GM12878 (cell line): ENCODE data around the gene IGF2R. TPM values are rescaled to one million over a fixed set of nuclear protein-coding genes. Genes with fewer than 3 reads are reported as not detected.

Experiments
- ATAC-seq: fragments of 200-7000 bp; cut with Tn5 transposase; 3 replicates; pipeline ENCODE4 v1.9.1; 2020; ENCODE audit warnings: mild to moderate bottlenecking, moderate library complexity
- BruUV-seq: library from RNA; stranded (reverse); fragments of 400-500 nt; replicated peaks from 2 replicates; lab custom pipeline; 2021; lab: Mats Ljungman, UMichigan
- CTCF ChIA-PET: fragments of 300-600 bp; sonication (Branson Sonifier 250); formaldehyde crosslinking; extraction: SDS; loops from one replicate; lab custom pipeline; 2021; ENCODE audit warnings: inconsistent platforms; lab: Yijun Ruan, JAX
- POLR2A ChIA-PET: fragments of 350-600 bp; formaldehyde crosslinking; extraction: SDS; loops from one replicate; lab custom pipeline; 2021; ENCODE audit warnings: inconsistent platforms; lab: Charles Lee
- RAD21 ChIA-PET: fragments of 300-600 bp; sonication (Branson Sonifier 250); formaldehyde crosslinking; loops from one replicate; lab custom pipeline; 2023; ENCODE audit warnings: antibody characterized with exemption; ENCODE audit not compliant: unreplicated experiment; lab: Charles Lee
- SMC1A ChIA-PET: fragments of 300-600 bp; sonication (Branson Sonifier 250); formaldehyde crosslinking; loops from one replicate; lab custom pipeline; 2023; ENCODE audit not compliant: unreplicated experiment, uncharacterized antibody; lab: Charles Lee
- DNase-seq: peaks from one replicate; pipeline ENCODE4 v3.0.0-alpha.2; 2011; ENCODE audit warnings: low read depth, low spot score
- FAIRE-seq: peaks from 3 replicates; lab custom pipeline; 2011; peaks lifted over from hg19 to GRCh38; lab: Jason Lieb, UNC
- H2AFZ ChIP-seq: 2 replicates; pipeline ENCODE4 v1.6.0; 2011; ENCODE audit warnings: low read depth, low read length, control low read depth; ENCODE audit not compliant: control insufficient read depth
- H3K27ac ChIP-seq: 2 replicates; pipeline ENCODE4 v1.5.1; 2011; ENCODE audit warnings: control low read depth; ENCODE audit not compliant: control insufficient read depth, insufficient read depth
- H3K27me3 ChIP-seq, 2 experiments: replicated peaks in 1 of 2; 2 replicates each; pipeline versions ENCODE4 v1.6.0 to v1.6.1; 2011; ENCODE audit warnings: low read length in 1 of 2; ENCODE audit not compliant: control insufficient read depth in 2 of 2, insufficient read depth in 2 of 2
- H3K36me3 ChIP-seq, 2 experiments: 2 replicates each; pipeline ENCODE4 v1.5.1; 2011; ENCODE audit warnings: low read length in 1 of 2; ENCODE audit not compliant: control insufficient read depth in 2 of 2, insufficient read depth in 2 of 2
- H3K4me1 ChIP-seq: 2 replicates; pipeline ENCODE4 v1.6.1; 2011; ENCODE audit warnings: mild to moderate bottlenecking, low read length, moderate library complexity, mixed read lengths; ENCODE audit not compliant: control insufficient read depth, insufficient read depth
- H3K4me2 ChIP-seq: 2 replicates; pipeline ENCODE4 v1.6.0; 2011; ENCODE audit warnings: control low read depth; ENCODE audit not compliant: control insufficient read depth, insufficient read depth
- H3K4me3 ChIP-seq: fragments of 200-600 bp; sonication (generic); 2 replicates; pipeline ENCODE4 v1.5.1; 2016
- H3K79me2 ChIP-seq: 2 replicates; pipeline ENCODE4 v1.6.0; 2011; ENCODE audit warnings: low read length; ENCODE audit not compliant: control insufficient read depth, insufficient read depth
- H3K9ac ChIP-seq: 2 replicates; pipeline ENCODE4 v1.8.0; 2011; ENCODE audit warnings: low read length, control low read depth, mixed read lengths; ENCODE audit not compliant: control insufficient read depth, insufficient read depth
- H3K9me3 ChIP-seq: replicated peaks from 3 replicates; pipeline ENCODE4 v1.5.1; 2011; ENCODE audit warnings: mild to moderate bottlenecking, low read length; ENCODE audit not compliant: control insufficient read depth, insufficient read depth
- H4K20me1 ChIP-seq: 2 replicates; pipeline ENCODE4 v1.6.0; 2011; ENCODE audit not compliant: control insufficient read depth, insufficient read depth
- BRCA1 ChIP-seq: IDR thresholded peaks from 2 replicates; pipeline ENCODE4 v1.6.1; 2011; ENCODE audit warnings: low read depth, low read length, improper control_type of control experiment
- CHD1 ChIP-seq: IDR thresholded peaks from 2 replicates; pipeline ENCODE4 v1.6.1; 2012; ENCODE audit warnings: low read depth, low read length, improper control_type of control experiment
- ESRRA ChIP-seq: IDR thresholded peaks from 2 replicates; pipeline ENCODE4 v1.6.1; 2012; ENCODE audit warnings: mild to moderate bottlenecking, low read length, improper control_type of control experiment
- GATAD2B ChIP-seq: fragments of 450-650 bp; conservative IDR thresholded peaks from 2 replicates; pipeline ENCODE4 v1.6.1; 2017; ENCODE audit warnings: low read depth, mild to moderate bottlenecking, moderate library complexity
- HDAC2 ChIP-seq: fragments of 200-600 bp; sonication (generic); IDR thresholded peaks from 2 replicates; pipeline ENCODE4 v1.6.1; 2017
- KAT2A ChIP-seq: conservative IDR thresholded peaks from 2 replicates; pipeline ENCODE4 v1.6.1; 2011; ENCODE audit warnings: low read depth, low read length; ENCODE audit not compliant: control insufficient read depth
- KLF5 ChIP-seq: fragments of 450-650 bp; IDR thresholded peaks from 2 replicates; pipeline ENCODE4 v1.6.1; 2014; ENCODE audit warnings: mild to moderate bottlenecking; ENCODE audit not compliant: partially characterized antibody
- MTA2 ChIP-seq: fragments of 450-650 bp; IDR thresholded peaks from 2 replicates; pipeline ENCODE4 v1.6.1; 2016; ENCODE audit warnings: low read depth, mild to moderate bottlenecking, moderate library complexity
- MXI1 ChIP-seq: fragments of 150-350 bp; IDR thresholded peaks from 2 replicates; pipeline ENCODE4 v1.6.1; 2011; ENCODE audit warnings: low read depth, mild to moderate bottlenecking, inconsistent platforms, low read length, improper control_type of control experiment
- RAD21 ChIP-seq: IDR thresholded peaks from 2 replicates; pipeline ENCODE4 v1.6.1; 2011; ENCODE audit warnings: mild to moderate bottlenecking, low read depth, low read length, moderate library complexity; ENCODE audit not compliant: insufficient read depth
- ZNF384 ChIP-seq: IDR thresholded peaks from 2 replicates; pipeline ENCODE4 v1.6.1; 2012; ENCODE audit warnings: low read depth, mild to moderate bottlenecking, low read length, improper control_type of control experiment, borderline replicate concordance
- WGBS: methylation state at CpG from one replicate; pipeline ENCODE4 v1.1.6; 2016; ENCODE audit warnings: low lambda C conversion rate; ENCODE audit not compliant: insufficient replicate concordance, insufficient coverage; ENCODE audit errors: missing lambda C conversion rate; 5-methylcytosine and 5-hydroxymethylcytosine counted together
- in situ Hi-C: fragments of 300-500 bp; cut with MboI; formaldehyde crosslinking; loops from 9 replicates; pipeline ENCODE4 v1.14.3; 2018; ENCODE audit warnings: mixed read lengths
- intact Hi-C: fragments of 100-400 bp; cut with micrococcal nuclease; formaldehyde crosslinking; loops from one replicate; pipeline ENCODE4 v1.14.2; 2022; ENCODE audit not compliant: unreplicated experiment
- polyA plus RNA-seq, 11 experiments: library from polyadenylated mRNA; depleted of rRNA in 4 of 11; unstranded in 6 of 11; stranded (reverse) in 5 of 11; fragments of >200 nt; fragmentation: Nextera tagmentation in 4 of 11; fragmentation: Illumina TruSeq in 1 of 11; extraction: Ambion mirVana in 4 of 11; extraction: Trizol in 1 of 11; gene quantifications; 1 replicate in 1 of 11; 2 replicates in 10 of 11; pipeline versions ENCODE4 v1.2.1 to v1.2.3, GENCODE V29; 2011 to 2016; ENCODE audit warnings: inconsistent platforms in 2 of 11, missing spikeins in 2 of 11, low read depth in 1 of 11
- total RNA-seq, 4 experiments: library from RNA; depleted of rRNA in 3 of 4; stranded (reverse); fragments of >200 nt in 3 of 4; fragmentation: Illumina TruSeq in 1 of 4; extraction: Trizol in 1 of 4; gene quantifications; 2 replicates each; pipeline versions ENCODE4 v1.2.1 to v1.2.3, GENCODE V29; 2013 to 2021
- TF ChIP-seq, protein P1 (sequence below): IDR thresholded peaks from 2 replicates; pipeline ENCODE4 v1.6.1; 2012; ENCODE audit warnings: improper control_type of control experiment, low read depth, low read length; ENCODE audit not compliant: insufficient replicate concordance

Gene IGF2R
- total and polyA plus RNA-seq, 10 of the 15 experiments (the other 5 are each of a cell fraction or from before 2014, with no cell fraction given) = 1.00 to 40.1 (median 16.8) TPM

DNA sequence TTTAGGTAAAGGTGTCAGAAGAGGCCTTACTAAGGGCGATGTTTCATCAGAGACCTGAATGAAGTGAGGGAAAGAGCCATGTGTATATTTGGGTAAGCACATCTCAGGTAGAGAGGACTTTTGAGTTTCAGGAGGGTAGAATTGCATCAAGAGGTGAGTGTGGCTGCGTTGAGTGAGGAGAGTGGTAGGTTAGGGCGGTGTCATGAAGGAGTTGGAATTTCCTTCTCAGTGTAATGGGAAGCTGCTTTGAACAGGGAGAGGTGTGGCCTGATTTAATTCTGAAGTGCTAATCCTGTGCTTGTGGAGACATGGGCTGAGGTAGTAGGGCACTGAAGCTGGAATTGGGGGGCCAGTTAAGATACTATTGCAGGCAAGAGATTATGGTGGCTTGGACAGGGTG, 53.9 kb downstream of the IGF2R start (continued):
- TF ChIP-seq ZNF384 (no peak), CHD1 (no peak), RAD21 (no peak), ESRRA (no peak), BRCA1 (no peak)

- no peak overlapping the region for H2AFZ ChIP-seq
- in situ Hi-C loops (no loop called here), intact Hi-C loops (no loop called here)
- no peak overlapping the region for H3K27ac ChIP-seq
- DNase-seq = no peak
- WGBS = 93% methylated on average over 8 of the region's 8 CpGs
- CTCF ChIA-PET = interaction anchor here (1.2 kb wide), 1 partner anchor 14 kb away, joined by 4 read pairs; no protein-coding TSS in a partner anchor
- no peaks in the 10 kb centered on the region for H4K20me1 ChIP-seq
- no peak for ATAC-seq
- RAD21 ChIA-PET = no interaction called here
- H3K27me3 ChIP-seq = no peaks in the 10 kb centered on the region
- BruUV-seq = no TSS peak
- no peaks in the 10 kb centered on the region for H3K79me2 ChIP-seq
- H3K4me3 ChIP-seq = no peak overlapping the region
- no peaks in the 10 kb centered on the region for H3K4me1 ChIP-seq
- TF ChIP-seq KLF5 = no peak
- no peak for TF ChIP-seq KAT2A
- TF ChIP-seq HDAC2 = no peak
- TF ChIP-seq, protein P1, sequence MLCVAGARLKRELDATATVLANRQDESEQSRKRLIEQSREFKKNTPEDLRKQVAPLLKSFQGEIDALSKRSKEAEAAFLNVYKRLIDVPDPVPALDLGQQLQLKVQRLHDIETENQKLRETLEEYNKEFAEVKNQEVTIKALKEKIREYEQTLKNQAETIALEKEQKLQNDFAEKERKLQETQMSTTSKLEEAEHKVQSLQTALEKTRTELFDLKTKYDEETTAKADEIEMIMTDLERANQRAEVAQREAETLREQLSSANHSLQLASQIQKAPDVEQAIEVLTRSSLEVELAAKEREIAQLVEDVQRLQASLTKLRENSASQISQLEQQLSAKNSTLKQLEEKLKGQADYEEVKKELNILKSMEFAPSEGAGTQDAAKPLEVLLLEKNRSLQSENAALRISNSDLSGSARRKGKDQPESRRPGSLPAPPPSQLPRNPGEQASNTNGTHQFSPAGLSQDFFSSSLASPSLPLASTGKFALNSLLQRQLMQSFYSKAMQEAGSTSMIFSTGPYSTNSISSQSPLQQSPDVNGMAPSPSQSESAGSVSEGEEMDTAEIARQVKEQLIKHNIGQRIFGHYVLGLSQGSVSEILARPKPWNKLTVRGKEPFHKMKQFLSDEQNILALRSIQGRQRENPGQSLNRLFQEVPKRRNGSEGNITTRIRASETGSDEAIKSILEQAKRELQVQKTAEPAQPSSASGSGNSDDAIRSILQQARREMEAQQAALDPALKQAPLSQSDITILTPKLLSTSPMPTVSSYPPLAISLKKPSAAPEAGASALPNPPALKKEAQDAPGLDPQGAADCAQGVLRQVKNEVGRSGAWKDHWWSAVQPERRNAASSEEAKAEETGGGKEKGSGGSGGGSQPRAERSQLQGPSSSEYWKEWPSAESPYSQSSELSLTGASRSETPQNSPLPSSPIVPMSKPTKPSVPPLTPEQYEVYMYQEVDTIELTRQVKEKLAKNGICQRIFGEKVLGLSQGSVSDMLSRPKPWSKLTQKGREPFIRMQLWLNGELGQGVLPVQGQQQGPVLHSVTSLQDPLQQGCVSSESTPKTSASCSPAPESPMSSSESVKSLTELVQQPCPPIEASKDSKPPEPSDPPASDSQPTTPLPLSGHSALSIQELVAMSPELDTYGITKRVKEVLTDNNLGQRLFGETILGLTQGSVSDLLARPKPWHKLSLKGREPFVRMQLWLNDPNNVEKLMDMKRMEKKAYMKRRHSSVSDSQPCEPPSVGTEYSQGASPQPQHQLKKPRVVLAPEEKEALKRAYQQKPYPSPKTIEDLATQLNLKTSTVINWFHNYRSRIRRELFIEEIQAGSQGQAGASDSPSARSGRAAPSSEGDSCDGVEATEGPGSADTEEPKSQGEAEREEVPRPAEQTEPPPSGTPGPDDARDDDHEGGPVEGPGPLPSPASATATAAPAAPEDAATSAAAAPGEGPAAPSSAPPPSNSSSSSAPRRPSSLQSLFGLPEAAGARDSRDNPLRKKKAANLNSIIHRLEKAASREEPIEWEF = no peak
- TF ChIP-seq MXI1 = no peak
- TF ChIP-seq MTA2 = no peak
- no peak for TF ChIP-seq GATAD2B
- no peak overlapping the region for H3K9ac ChIP-seq
- POLR2A ChIA-PET = interaction anchor here (0.5 to 1.1 kb wide), 2 partner anchors 42 kb away, joined by 3 read pairs; no protein-coding TSS in a partner anchor
- peaks cover 13 to 17% of the 10 kb centered on the region in 2 experiments; a peak in 3 of 4 replicates for H3K36me3 ChIP-seq
- FAIRE-seq = no peak
- SMC1A ChIA-PET = interaction anchor here (0.8 kb wide), 1 partner anchor 28 kb away, joined by 3 read pairs; no protein-coding TSS in a partner anchor
- H3K9me3 ChIP-seq = no peaks in the 10 kb centered on the region
- H3K4me2 ChIP-seq = no peak overlapping the region
Observed at GRCh38 chr6:160024152-160024551, 55.3 kb downstream of the IGF2R start.
